Stimulated activated CD8-positive, alpha-beta memory T cell treated with anti-CD3 and anti-CD28 coated beads, Interleukin-15, amount 100 ng/mL, for 24 hours (primary cell): ENCODE data around the gene PRR20G.
"Not testable (repeated sequence)": the region's sequence is repeated elsewhere in the genome, so short reads cannot be mapped to it uniquely, and the experiment has no call there.

Experiments
- DNase-seq: peaks from one replicate; pipeline ENCODE4 v3.0.0-alpha.2; 2020; ENCODE audit warnings: low read depth

Gene PRR20G

DNA sequence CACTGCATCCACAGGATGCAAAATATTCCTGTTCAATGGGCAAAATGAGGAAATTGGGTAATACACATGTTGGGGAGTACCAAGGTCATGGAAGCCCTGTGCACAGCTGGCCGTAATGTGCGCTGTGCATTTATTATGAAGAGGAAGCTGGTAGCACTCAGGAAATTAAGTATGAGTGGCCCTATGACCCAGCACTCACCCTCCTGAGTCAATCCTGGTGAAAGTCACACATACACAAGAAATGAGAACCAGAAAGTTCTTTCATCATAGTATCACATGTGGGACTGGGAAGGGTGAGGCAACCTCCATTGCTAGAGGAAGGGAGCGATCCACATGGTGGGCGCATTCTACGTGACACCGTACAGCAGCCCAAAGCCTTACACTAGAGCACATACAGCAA is 11.4 kb upstream of the PRR20G start:
- no peak for DNase-seq

DNA sequence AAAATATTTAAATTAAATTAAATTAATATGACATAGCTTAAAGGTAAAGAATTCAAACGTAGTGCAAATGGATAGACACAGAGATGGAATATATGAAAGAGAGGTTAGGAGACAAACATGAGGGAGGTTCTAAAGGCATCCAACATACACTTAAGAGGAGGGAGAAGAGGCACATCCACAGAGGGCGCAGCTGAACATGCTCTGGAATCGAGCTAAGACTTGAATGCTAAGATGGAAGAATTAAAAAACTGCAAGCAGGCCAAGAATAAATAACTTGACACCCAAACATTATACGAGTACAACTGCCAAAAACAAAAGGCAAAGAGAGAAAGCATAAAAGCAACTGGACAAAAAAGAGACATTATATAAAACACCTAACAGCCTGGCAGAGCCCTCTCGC is 9.1 kb upstream of the PRR20G start:
- no peak for DNase-seq

- DNase-seq, result no peak
These were observed 8.3 kb upstream of the PRR20G start for GRCh38 chr3:127296166-127296565.

- DNase-seq, result not testable (repeated sequence)
These were observed 5.8 kb upstream of the PRR20G start for GRCh38 chr3:127293650-127294049.

DNA sequence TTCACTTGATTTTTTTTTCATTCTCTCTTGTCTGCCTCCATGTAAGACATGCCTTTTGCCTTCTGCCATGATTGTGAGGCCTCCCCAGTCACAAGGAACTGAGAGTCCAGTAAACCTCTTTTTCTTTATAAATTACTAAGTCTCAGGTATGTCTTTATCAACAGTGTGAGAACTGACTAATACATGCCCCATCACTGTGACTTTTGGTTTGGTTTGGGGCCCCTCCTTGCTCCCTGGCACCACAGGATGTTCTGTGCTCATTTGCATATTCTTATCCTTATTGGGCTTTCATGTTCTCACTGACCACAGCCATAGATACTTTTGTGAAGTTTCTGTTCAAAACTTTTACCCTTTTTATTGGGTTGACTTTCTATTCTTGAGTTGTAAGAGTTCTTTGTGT is 3.8 kb upstream of the PRR20G start:
- no peak for DNase-seq

- no peak for DNase-seq
These were observed 3.3 kb upstream of the PRR20G start for GRCh38 chr3:127291114-127291513.

GRCh38 chr3:127289706-127290575 is 2.1 kb upstream of the PRR20G start:
- no peak for DNase-seq

- no peak for DNase-seq
These were observed 1.3 kb upstream of the PRR20G start for GRCh38 chr3:127288921-127289705.

DNA sequence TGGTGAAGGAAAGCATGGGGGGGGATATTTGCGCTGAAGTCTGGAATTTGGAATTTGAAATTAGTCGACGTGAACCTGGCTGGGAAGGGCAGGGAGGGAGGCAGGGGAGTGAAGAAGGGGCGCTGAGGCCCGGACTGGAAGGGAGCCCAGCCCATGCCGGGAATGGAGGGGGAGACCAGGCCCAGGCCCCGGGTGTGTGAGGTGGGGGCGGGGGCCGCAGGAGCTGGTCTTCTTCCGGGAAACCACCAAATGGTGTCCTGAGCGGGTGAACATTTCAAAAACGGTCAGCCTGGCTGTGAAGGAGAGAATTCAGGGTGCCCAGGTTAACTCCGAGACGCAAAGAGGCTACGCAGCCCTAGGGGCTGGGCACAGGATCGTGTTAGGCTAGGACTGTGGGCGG is 497 bp upstream of the PRR20G start:
- DNase-seq, result no peak

GRCh38 chr3:127286571-127287140 is 1.2 kb downstream of the PRR20G start:
- DNase-seq, result no peak

DNA sequence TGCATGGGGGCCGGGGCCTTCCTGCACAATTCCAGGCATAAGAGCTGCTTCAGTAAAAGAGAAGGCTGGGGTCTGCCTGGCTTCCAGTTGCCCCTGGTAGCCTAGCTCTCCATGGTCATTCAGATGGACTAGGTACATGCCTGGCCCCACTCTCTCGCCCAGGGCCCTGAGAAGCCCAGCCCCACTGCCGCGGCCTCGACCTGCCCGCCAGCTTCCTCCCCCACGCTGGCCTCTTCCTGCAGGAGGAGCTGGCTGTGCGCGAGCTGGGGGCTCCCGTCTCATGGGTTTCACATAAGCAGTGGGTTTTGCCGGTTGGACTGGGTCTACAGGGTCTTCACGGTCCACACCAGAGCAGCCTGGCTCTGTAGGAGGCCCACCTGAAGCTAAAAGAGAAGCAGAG is 3.6 kb downstream of the PRR20G start:
- no peak for DNase-seq

- DNase-seq, result no peak
These were observed 10.3 kb downstream of the PRR20G start for GRCh38 chr3:127277561-127277960.

- no peak for DNase-seq
These were observed 10.9 kb downstream of the PRR20G start for GRCh38 chr3:127276995-127277394.

GRCh38 chr3:127276396-127276795 is 11.4 kb downstream of the PRR20G start:
- no peak for DNase-seq

DNA sequence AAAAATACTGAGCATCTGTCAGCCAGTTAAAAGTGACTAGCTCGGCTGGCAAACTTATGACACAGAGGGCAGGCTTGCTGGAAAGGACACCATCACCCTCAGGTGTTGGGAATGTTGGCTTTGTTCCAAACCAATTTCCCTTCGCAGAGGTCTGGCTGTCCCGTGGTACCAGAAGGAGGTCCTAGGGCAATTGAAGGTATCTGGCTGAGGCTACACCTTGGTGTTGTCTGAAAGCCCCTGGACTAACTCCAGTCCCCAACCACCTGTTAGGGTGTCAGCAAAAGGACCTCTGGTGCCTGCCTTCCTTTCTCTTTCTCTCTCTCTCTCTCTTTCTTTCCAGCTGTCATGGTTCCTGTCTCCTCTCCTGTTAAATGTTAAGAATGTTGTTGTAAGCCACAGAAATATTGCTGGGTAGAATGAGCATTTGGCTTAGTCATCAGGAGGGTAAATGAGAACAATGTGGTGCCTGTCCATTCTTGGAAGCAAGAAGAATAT is 12.5 kb downstream of the PRR20G start:
- no peak for DNase-seq

GRCh38 chr3:127274200-127274760 is 13.6 kb downstream of the PRR20G start:
- DNase-seq, result no peak

DNA sequence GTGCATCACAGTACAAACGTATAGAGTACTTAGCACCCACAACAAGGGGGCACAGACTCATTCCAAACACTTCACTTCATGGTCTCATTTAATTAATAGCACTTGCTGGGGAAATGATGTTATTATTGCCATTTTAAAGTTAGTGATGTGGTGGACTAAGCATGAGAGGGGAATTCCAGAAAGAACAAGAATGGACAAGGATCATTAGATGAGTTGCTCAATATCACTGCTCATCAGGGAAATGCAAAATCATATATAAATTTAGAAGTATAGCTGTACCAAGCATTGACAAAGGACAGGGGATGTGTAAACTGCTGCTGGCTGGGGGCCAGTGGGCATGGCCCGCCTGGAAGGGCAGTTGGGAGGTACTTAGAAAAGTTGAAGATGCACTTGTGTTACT is 14.6 kb downstream of the PRR20G start:
- DNase-seq, result no peak

GRCh38 chr3:127266186-127266585 is 21.7 kb downstream of the PRR20G start:
- no peak for DNase-seq

DNA sequence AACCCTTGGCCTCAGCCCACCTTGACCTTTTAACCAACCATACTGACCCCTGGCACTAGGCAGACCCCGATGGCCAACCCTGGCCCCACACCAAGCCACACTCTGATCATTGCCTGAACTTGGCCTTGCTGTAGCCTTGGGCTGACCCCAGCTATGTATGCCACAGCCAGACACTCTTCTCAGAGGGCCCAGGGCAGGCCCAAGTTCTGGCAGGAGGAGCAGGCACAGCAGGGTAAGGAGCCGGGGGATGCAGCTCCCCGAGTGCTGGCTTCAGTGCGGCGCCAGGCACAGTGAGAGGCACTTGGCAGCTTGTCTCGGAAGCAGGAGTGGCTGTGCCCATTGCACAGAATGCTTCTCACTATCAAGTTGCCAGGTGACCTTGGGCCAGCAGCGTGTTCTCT is 22.3 kb downstream of the PRR20G start:
- no peak for DNase-seq

DNA sequence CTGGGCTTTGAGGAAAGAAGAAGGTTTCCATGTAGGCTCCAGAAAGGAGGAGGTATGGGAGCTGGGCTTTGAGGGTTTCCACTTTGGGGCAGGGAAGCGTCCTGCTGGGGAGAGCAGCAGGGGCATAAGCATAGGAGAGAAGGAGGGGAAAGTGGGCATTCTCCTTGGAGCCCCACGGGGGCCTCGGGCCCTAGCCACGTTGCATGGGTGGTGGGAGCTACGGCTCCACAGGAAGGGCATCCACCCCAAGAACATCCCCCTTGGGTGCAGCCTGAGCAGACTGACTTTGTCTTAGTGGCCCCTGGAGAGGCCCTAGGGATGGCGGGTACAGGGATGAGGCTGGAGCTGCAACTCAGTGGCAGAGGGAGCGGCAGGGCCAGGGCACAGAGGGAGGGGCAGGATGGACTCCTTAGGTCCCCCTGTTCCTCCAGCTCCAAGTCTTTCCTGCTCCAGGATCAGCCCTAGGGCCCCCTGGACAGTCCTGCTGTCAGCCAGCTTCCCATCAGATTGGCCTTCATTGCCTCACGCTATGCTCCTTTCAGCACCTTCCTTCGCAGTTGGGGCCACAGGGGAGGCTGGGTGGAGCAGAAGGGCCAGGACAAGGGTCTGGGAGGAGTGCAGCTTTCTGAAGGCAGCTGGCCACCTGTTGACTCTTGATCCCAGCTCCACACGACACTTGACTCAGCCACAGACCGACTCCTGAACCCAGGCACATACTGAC is 22.9 kb downstream of the PRR20G start:
- no peak for DNase-seq

DNA sequence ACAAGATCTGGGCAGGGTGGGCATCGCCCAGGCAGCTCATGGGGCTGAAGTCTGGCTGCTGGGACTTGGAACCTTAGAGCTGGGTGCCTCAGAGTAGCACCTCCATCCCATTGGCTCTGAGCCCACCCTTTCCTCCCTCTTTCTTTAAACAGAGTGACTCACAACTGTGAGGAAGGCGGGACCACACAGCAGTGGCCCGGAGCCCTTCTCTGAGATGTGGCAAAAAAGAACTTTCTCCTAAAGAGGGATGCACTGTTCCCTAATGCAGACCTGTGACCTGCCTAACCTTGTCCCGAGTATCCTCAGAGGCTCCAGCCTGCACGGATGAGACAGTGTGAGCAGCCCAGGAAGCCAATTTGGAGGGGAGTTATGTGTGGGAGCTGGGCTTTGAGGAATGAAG is 23.6 kb downstream of the PRR20G start:
- no peak for DNase-seq
